GM21526 (cell line): ENCODE results near the gene CCDC82.

ENCODE experiments used
- ATAC-seq: cut with Tn5 transposase; IDR thresholded peaks from one replicate; pipeline ENCODE4 v1.9.1; 2021; ENCODE audit warnings: moderate library complexity; ENCODE audit not compliant: unreplicated experiment, low FRiP score

CCDC82 gene

DNA sequence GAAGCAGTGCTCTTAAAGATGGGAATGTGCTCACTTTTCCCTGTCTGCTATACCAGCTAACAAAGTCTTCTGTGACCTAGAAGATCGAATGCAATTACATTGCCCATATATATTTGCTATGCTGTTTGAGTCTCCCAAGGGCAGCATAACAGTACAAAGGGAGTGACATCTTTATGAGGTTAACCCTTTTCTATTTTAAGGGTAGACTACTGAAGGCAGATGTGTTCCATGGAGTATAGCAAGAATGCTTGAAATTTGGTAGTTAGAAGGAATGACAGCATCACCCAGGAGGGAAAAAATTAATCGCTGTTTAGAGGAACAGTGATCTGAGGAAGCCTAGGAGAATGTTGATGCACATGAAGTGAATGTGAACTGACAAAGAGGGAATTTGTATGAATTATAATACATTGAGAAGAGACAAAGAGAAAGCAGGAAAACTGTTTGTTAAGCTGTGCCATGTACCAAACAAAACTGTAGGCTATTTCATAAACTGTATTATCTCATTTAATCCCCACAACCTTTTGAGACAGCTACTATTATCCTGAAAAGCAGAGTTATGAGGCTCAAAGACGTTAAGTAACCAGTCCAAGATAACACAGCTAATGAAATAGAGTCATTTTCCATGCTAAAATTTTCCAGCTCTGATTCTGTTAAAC lies 59.7 kb downstream of the CCDC82 start:
- ATAC-seq: no peak

GRCh38 chr11:96329419-96329818 lies 60.3 kb downstream of the CCDC82 start:
- no peak for ATAC-seq

- ATAC-seq: no peak
Measured at GRCh38 chr11:96328395-96329010, 61.2 kb downstream of the CCDC82 start.

DNA sequence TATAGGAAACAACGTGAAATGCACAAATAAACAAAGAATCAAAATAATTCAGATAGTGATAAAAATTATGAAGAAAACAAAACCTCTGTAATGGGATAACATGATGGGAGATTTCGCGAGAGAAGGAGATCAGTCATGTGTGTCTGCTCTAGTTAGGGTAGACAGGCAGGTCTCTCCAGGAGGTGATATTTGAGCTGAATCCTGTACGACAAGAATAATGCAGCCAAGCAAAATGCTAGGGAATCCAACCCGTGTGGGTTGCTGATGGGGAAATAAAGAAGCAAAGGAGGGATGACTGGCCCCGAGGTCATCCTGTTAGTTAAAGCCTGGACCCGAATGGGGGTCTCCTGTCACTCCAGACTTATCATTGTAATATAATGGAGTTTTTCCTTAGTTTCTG lies 62.8 kb downstream of the CCDC82 start:
- ATAC-seq: no peak

DNA sequence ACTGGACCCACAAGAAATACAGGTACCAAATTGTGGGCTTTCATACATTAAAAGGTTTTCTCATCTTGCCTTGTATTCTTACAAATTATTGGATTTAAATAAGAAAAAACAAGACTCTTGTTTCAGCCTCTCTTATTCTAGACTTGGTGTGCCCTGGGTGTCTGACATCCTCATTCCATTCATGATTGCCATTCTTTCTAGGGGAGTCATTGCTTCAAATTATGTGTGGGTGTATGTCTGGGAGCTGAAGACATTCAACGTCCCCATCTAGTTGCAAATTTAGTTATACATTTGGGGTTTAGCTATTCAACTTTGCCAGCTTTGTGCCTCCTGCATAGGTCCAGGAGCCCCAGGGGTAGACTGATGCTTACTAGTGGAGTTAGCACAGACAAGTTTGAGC lies 64.8 kb downstream of the CCDC82 start:
- ATAC-seq: no peak

DNA sequence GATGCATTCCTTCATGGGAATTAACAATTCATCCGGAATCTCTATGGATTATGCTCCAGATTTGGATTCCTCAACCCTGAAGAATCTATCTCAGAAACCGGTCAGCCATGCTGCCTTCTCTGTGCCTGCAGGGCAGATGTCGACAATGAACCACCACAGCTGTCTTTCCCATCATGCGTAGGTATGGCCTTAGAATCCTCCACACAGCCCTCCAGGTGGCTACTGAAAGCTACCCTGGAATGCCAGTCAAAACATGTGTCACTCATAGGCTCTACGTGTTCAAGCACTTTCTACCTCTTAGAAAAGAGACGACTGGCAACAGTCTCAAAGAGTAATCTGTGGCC lies 66.1 kb downstream of the CCDC82 start:
- ATAC-seq: no peak

- no peak for ATAC-seq
Measured at GRCh38 chr11:96322775-96323641, 66.7 kb downstream of the CCDC82 start.

GRCh38 chr11:96321091-96321490 lies 68.6 kb downstream of the CCDC82 start:
- ATAC-seq: no peak

DNA sequence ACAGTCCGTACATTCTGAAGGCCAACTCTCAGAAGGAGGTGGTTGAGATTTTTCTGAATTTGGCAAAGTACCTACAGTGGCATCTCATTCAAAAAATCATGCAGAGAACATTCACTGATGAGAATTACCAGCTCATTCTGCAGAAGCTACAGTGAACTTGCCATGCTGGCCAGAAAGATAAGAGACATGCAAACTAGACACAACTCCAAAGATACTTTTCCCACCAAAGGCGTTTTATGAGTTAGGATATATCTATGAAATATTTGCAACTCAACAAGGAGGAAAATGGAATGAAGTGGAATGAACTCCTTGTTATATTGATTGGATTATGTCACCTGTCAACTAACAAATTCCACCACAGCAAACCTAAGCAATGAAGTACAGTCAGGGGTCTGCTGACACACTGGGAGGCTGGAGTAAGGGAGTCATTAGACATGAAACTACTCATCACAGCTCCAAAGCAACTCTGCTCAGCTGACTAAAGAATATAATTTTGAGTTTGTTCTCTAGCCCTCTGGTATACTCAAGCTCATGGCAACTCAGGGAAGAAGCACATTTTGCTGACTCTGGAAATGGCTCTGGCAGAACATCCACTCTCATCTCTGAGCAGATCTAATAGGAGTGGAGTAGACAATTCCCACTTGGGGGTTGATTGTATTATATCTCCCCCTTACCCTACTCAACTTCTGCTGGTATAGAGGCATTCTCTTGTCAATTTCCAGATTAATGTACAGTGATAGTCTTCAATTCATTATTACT lies 69.6 kb downstream of the CCDC82 start:
- ATAC-seq: no peak

DNA sequence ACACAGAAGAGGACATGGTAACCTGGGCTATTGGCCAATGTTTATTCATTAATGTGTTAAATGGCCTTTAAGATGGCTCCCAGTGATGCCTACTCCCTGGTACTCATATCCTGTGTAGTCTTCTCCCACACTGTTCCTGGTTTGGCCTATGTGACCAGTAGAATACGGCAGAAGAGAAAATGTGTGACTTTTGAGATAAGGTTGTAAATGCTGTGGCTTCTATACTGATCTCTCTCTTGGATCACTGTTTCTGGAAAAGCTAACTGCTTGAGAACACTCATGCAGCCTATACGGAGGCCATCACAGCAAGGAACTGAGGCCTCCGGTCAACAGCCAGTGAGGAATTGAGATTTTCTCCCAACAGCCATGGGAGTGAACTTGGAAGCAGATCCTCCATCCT lies 70.9 kb downstream of the CCDC82 start:
- no peak for ATAC-seq

DNA sequence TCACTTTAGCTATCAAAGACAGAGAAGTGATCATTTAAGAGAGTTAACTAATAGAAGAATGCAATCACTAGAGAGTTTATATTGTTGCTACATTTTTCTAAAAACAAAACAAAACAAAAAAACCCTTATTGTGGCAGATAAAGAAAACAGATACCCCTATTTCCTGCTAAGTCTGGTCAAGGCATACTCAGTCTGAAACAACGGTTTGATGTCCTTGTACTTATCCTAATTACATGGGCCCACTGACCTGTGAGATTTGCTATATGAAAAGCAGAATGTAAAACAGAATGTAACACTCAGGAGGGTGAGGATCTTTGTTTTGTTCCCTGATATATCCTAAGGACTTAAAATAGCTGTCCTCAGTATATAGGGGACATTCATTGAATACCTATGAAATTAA lies 71.3 kb downstream of the CCDC82 start:
- ATAC-seq: no peak

DNA sequence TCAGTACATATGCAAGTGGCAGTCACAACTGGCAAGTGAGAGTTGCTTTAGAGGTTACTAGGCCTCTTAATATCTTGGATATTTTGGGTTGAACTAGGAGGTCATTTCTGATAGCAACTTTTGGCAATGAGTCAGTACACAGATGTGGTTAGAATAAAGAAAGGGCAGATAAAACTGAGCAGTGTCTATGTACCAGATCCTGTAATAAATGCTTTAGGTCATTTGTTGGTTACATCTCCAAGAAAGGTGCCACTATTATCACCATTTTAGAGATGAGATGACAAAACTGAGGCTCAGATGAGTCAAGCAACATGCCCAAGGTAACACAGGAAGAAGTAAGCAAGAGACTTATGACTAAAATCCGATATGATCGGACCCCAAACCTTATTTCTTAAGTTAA lies 71.7 kb downstream of the CCDC82 start:
- ATAC-seq: no peak

GRCh38 chr11:96317571-96317970 lies 72.1 kb downstream of the CCDC82 start:
- no peak for ATAC-seq

DNA sequence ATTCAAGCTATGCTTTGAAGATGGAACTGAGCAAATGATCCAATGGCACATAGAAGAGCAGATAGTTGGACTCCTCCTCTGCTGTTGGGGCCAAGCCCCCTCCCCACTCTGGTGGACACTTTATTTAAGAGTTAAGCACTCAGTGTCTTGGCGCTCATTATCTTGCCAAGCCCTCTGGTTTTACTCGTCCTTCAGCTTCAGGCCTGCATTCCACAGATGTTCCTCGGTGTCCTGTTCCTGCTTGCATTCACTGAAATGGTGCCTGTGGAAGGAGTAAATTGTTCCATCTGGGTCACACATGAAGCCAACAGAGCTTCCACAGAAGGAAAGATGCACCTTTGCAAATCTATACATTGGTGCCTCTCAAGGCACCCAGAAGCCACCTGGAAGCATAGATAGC lies 72.8 kb downstream of the CCDC82 start:
- no peak for ATAC-seq

GRCh38 chr11:96315476-96315875 lies 74.2 kb downstream of the CCDC82 start:
- no peak for ATAC-seq

- no peak for ATAC-seq
Measured at GRCh38 chr11:96314326-96315020, 75.2 kb downstream of the CCDC82 start.

DNA sequence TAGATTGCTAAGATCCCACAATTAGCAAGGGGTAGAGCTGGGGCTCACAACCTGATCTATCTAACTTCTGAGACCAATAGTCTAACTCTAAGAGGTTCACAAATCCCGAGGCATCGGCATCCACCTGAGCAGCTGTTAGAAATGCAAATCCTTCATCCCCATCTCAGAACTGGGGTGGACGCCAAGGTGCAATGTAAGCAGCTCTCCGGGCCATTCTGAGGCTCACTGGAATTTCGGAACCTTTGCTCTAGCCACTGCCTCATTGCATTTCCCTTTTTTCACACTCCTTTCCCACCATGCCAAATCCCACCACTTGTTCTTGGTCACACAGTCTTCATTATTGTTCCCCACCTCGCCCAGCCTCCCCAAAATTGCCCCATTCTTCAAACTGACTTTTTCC lies 76.5 kb downstream of the CCDC82 start:
- no peak for ATAC-seq

DNA sequence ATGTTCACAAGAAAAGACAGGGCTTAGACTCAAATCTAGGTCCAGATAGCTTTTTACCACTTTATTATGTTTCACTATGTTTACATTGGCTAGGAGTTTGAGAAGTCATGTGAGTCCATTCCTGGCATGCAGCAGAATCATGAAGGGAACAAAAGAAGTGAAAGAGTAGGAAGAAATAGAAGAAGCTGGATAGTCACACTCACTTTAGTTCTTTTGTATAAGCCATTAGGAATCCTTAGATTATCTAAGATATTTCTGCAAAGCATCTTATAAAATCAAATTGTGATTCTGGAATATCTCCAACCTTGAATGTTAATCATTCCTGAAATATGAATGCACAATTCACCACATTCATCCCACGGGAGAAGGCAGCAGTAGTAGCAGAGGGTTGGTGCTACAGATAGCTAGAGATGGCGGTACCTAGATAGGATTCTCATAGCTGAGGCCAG lies 78.6 kb downstream of the CCDC82 start:
- ATAC-seq: no peak

DNA sequence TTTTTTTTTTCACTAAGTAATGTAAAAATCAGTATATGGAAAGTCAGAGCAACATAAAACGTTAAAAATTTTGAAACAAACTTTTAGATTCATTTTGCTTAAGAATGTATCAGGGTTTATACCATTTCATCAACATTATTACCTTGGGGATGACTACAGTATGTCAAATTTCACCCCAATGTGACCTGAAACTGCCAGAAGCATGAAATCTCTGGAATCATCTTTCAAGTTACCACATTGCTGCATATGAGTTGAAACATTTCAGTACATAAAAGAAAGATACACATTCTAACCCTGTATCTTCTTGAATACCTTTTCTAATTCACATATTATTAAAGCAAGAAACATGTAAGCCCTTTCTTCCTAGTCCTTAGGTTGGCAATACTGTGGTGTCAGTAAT lies 79.5 kb downstream of the CCDC82 start:
- no peak for ATAC-seq

DNA sequence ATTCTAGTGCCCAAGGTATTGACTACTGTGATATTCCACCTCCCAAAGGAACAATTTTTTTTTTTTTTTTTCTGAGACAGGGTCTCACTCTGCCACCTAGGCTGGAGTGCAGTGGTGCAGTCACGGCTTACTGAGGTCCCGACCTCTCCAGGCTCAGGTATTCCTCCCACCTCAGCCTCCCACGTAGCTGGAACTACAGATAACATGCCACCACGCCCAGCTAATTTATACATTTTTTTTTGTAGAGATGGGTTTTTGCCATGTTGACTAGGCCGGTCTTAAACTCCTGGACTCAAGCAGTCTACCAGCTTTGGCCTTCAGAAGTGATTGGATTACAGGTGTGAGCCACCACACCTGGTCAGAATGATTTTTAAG lies 80.1 kb downstream of the CCDC82 start:
- ATAC-seq: no peak
